ENCODE measurements around the gene LYPD6. TPM values are rescaled to one million over a fixed set of nuclear protein-coding genes. Genes with fewer than 3 reads are reported as not detected.

The LYPD6 gene
- total and polyA plus RNA-seq, 4 donors, result 0.15 to 0.42 (median 0.23) TPM

GRCh38 chr2:149383340-149383739 lies 53.0 kb downstream of the LYPD6 start:
- no peak overlapping the region for H3K4me3 ChIP-seq (ENCODE audit: low read depth in 1 of 3, low read length in 3 of 3)
- H3K36me3 ChIP-seq (ENCODE audit: control insufficient read depth in 4 of 4, insufficient read depth in 3 of 4, low read depth in 1 of 4, low read length in 3 of 4), result no peaks in the 10 kb centered on the region
- WGBS, result 77% methylated on average over 1 of the region's 1 CpG
- H3K27me3 ChIP-seq (ENCODE audit: control insufficient read depth in 4 of 4, insufficient read depth in 4 of 4, low read length in 3 of 4), result no peaks in the 10 kb centered on the region
- H3K9me3 ChIP-seq (ENCODE audit: control insufficient read depth in 4 of 4, low read length in 3 of 4), result no peaks in the 10 kb centered on the region
- no peaks in the 10 kb centered on the region for H3K4me1 ChIP-seq (ENCODE audit: control insufficient read depth in 4 of 4, insufficient read depth in 4 of 4, low read length in 3 of 4)
- no peak overlapping the region for H3K9ac ChIP-seq (ENCODE audit: low read depth in 1 of 2, low read length in 2 of 2)
- DNase-seq (ENCODE audit: low spot score), result no peak
- no peak for TF ChIP-seq JUND (IDR thresholded peaks at IDR 0.05)
- TF ChIP-seq FOXA2 (IDR thresholded peaks at IDR 0.05), result no peak
- no peak for TF ChIP-seq RAD21 (IDR thresholded peaks at IDR 0.05)
- TF ChIP-seq ZBTB33 (IDR thresholded peaks at IDR 0.05), result no peak
- TF ChIP-seq MAX (IDR thresholded peaks at IDR 0.05), result no peak
- no peak for TF ChIP-seq HNF4G (IDR thresholded peaks at IDR 0.05)
- no peak for TF ChIP-seq NR2F2 (IDR thresholded peaks at IDR 0.05)
- TF ChIP-seq TAF1 (conservative IDR thresholded peaks at IDR 0.05), result no peak
- TF ChIP-seq HNF4A (conservative IDR thresholded peaks at IDR 0.05), result no peak
- TF ChIP-seq RXRA (IDR thresholded peaks at IDR 0.05), result no peak
- TF ChIP-seq SP1 (IDR thresholded peaks at IDR 0.05), result no peak
- TF ChIP-seq EGR1 (IDR thresholded peaks at IDR 0.05; ENCODE audit: low read depth in 2 of 2), result no peak
- no peak for TF ChIP-seq GABPA (IDR thresholded peaks at IDR 0.05 in 1 of 2, conservative IDR thresholded peaks at IDR 0.05 in 1 of 2)
- TF ChIP-seq CTCF (IDR thresholded peaks at IDR 0.05; ENCODE audit: low read depth, low read length, missing input control), result no peak
- no peak overlapping the region for H3K27ac ChIP-seq (ENCODE audit: low read depth in 1 of 2, low read length in 2 of 2)

GRCh38 chr2:149385350-149385749 lies 55.0 kb downstream of the LYPD6 start:
- no peaks in the 10 kb centered on the region for H3K9me3 ChIP-seq (ENCODE audit: control insufficient read depth in 4 of 4, low read length in 3 of 4)
- H3K9ac ChIP-seq (ENCODE audit: low read depth in 1 of 2, low read length in 2 of 2), result no peak overlapping the region
- no peak overlapping the region for H3K27ac ChIP-seq (ENCODE audit: low read depth in 1 of 2, low read length in 2 of 2)
- 67% methylated on average over 1 of the region's 1 CpG for WGBS
- no peak for DNase-seq (ENCODE audit: low spot score)
- H3K36me3 ChIP-seq (ENCODE audit: control insufficient read depth in 4 of 4, insufficient read depth in 3 of 4, low read depth in 1 of 4, low read length in 3 of 4), result no peaks in the 10 kb centered on the region
- H3K27me3 ChIP-seq (ENCODE audit: control insufficient read depth in 4 of 4, insufficient read depth in 4 of 4, low read length in 3 of 4), result no peaks in the 10 kb centered on the region
- no peaks in the 10 kb centered on the region for H3K4me1 ChIP-seq (ENCODE audit: control insufficient read depth in 4 of 4, insufficient read depth in 4 of 4, low read length in 3 of 4)
- H3K4me3 ChIP-seq (ENCODE audit: low read depth in 1 of 3, low read length in 3 of 3), result no peak overlapping the region
- TF ChIP-seq REST (IDR thresholded peaks at IDR 0.05), result no peak
- no peak for TF ChIP-seq HNF4G (IDR thresholded peaks at IDR 0.05)
- TF ChIP-seq MAX (IDR thresholded peaks at IDR 0.05), result no peak
- no peak for TF ChIP-seq RXRA (IDR thresholded peaks at IDR 0.05)
- no peak for TF ChIP-seq EGR1 (IDR thresholded peaks at IDR 0.05; ENCODE audit: low read depth in 2 of 2)
- no peak for TF ChIP-seq ATF3 (IDR thresholded peaks at IDR 0.05)
- no peak for TF ChIP-seq ZBTB33 (IDR thresholded peaks at IDR 0.05)
- no peak for TF ChIP-seq SP1 (IDR thresholded peaks at IDR 0.05)
- TF ChIP-seq FOXA1 (IDR thresholded peaks at IDR 0.05), result no peak

Measured in liver (tissue), 9 donors.